ENCODE data around the gene EPB41L3.

DNA sequence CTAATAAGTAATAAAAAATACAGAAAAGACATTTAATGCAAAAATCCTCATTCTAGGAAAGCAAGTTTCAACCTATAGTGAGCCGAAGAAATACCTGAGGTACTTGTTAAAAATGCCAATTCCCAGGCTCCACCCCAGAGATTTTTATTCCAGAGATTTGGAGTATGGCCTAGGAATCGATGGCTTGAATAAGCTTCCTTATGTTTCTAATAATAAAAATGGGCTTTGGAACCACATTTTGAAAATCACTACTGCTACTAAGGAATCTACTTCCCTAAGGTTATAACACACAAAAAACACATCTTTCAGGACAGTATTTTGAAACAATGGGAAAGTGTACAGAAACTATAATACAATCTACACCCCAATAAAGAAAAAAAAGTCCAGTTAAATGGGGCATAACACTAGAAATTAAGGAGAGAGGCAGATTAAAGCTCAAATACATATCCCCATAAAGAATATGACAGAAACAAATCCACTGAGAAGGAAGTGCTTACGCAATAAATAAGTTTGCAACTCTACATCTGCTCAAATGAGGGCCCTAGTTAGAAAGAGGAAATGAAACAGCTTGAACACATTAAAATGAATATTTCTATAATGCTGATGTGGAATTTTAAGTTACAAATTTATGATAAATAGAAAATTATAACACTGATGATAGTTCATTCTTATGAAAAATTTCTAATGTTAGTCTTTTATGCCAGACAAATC lies 103.7 kb downstream of the EPB41L3 start:
- TF ChIP-seq, protein P1, sequence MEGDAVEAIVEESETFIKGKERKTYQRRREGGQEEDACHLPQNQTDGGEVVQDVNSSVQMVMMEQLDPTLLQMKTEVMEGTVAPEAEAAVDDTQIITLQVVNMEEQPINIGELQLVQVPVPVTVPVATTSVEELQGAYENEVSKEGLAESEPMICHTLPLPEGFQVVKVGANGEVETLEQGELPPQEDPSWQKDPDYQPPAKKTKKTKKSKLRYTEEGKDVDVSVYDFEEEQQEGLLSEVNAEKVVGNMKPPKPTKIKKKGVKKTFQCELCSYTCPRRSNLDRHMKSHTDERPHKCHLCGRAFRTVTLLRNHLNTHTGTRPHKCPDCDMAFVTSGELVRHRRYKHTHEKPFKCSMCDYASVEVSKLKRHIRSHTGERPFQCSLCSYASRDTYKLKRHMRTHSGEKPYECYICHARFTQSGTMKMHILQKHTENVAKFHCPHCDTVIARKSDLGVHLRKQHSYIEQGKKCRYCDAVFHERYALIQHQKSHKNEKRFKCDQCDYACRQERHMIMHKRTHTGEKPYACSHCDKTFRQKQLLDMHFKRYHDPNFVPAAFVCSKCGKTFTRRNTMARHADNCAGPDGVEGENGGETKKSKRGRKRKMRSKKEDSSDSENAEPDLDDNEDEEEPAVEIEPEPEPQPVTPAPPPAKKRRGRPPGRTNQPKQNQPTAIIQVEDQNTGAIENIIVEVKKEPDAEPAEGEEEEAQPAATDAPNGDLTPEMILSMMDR (IDR thresholded peaks at IDR 0.05; ENCODE audit: low read length) = no peak
- no peak for TF ChIP-seq EZH2 (IDR thresholded peaks at IDR 0.05; ENCODE audit: borderline replicate concordance, low read length)

All from OCI-LY1 (cell line).